ENCODE data around the gene CCDC194. TPM values are rescaled to one million over a fixed set of nuclear protein-coding genes. Genes with fewer than 3 reads are reported as not detected.
"Not testable (repeated sequence)": the region's sequence is repeated elsewhere in the genome, so short reads cannot be mapped to it uniquely, and the experiment has no call there.

CCDC194 gene
- total RNA-seq, 6 experiments from 2014 or later = 0.26 to 1.2 (median 0.36) TPM; not detected in 2

DNA sequence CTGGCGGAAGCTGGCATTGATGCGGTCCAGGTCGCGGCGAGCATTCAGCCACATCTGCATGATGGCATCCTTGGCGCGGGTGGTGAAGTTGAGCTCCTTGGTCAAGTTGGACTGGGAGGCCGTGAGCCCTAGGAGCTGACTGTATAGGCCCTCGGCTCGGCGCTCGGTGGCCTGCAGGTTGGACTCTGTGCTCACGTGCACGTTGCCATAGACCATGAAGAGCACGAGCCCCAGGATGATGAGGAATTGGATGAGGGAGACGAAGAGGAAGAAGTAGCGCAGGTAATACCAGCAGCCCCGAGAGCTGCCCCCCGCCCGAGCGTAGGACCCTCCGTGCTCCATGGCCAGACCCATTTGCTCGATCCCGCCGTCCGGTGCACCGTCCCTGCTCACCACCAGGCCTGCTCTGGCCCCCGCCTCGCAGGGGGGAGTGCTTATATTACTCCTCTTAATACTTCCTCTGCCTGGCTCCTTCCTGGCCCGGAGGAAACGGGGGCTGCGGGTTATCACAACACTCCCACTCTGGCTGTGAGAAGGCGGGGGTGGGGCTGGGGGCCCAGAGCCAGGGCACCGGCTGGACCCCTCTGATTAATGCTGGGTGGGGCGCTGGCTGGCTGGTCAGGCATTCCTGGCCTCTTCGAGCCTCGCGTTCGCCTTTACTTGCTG lies 16.9 kb downstream of the CCDC194 start, which contains the start of gene PLVAP:
Gene PLVAP, minus strand, starts transcription at position 408 of the 666 bp plus-strand sequence. Its CDS starts 54 bp downstream, at position 354.
- ATAC-seq (peak; percentile 65 to 82 (median 76)), DNase-seq (peak; percentile 47 to 56 (median 52))
- WGBS (ENCODE audit: insufficient coverage, low coverage, low lambda C conversion rate, missing lambda C conversion rate) = 33% methylated on average over 5 of the region's 39 CpGs
- Histone ChIP-seq H3K27me3 (no peaks in the 10 kb centered on the region), H3K4me3 (no peak within 1 kb of the TSS), H3K27ac (no peak within 1 kb of the TSS), H3K36me3 (no peaks in the 10 kb centered on the region), H3K4me1 (no peaks in the 10 kb centered on the region), H3K9me3 (no peaks in the 10 kb centered on the region)
- intact Hi-C loops (cut with DNase I) = no loop called here
- TF ChIP-seq, protein P1, sequence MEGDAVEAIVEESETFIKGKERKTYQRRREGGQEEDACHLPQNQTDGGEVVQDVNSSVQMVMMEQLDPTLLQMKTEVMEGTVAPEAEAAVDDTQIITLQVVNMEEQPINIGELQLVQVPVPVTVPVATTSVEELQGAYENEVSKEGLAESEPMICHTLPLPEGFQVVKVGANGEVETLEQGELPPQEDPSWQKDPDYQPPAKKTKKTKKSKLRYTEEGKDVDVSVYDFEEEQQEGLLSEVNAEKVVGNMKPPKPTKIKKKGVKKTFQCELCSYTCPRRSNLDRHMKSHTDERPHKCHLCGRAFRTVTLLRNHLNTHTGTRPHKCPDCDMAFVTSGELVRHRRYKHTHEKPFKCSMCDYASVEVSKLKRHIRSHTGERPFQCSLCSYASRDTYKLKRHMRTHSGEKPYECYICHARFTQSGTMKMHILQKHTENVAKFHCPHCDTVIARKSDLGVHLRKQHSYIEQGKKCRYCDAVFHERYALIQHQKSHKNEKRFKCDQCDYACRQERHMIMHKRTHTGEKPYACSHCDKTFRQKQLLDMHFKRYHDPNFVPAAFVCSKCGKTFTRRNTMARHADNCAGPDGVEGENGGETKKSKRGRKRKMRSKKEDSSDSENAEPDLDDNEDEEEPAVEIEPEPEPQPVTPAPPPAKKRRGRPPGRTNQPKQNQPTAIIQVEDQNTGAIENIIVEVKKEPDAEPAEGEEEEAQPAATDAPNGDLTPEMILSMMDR (IDR thresholded peaks at IDR 0.05) = no peak
- TF ChIP-seq POLR2A (IDR thresholded peaks at IDR 0.05) = no peak

- intact Hi-C loops (cut with DNase I) = no loop called here
- no peaks in the 10 kb centered on the region for H3K4me1 ChIP-seq
These were observed 23.9 kb downstream of the CCDC194 start for GRCh38 chr19:17370026-17370587.

GRCh38 chr19:17365361-17365760 lies 28.6 kb downstream of the CCDC194 start:
- intact Hi-C loops (cut with DNase I) = no loop called here
- DNase-seq (no peak), ATAC-seq (peak in 1 of 4 donors; percentile 19)
- Histone ChIP-seq H3K9me3 (no peaks in the 10 kb centered on the region), H3K36me3 (no peaks in the 10 kb centered on the region), H3K27me3 (no peaks in the 10 kb centered on the region), H3K4me3 (no peak overlapping the region), H3K27ac (no peak overlapping the region), H3K4me1 (no peaks in the 10 kb centered on the region)
- WGBS (ENCODE audit: insufficient coverage, low coverage, low lambda C conversion rate, missing lambda C conversion rate) = 90% methylated on average over 15 of the region's 22 CpGs
- TF ChIP-seq, protein P1 (IDR thresholded peaks at IDR 0.05) = no peak
- no peak for TF ChIP-seq POLR2A (IDR thresholded peaks at IDR 0.05)

More at GRCh38 chr19:17370026-17370587, 23.9 kb downstream of the CCDC194 start:
- Histone ChIP-seq H3K27me3 (no peaks in the 10 kb centered on the region), H3K9me3 (no peaks in the 10 kb centered on the region), H3K27ac (no peak overlapping the region), H3K36me3 (no peaks in the 10 kb centered on the region), H3K4me3 (no peak overlapping the region)
- 20% methylated on average over 7 of the region's 8 CpGs for WGBS (ENCODE audit: insufficient coverage, low coverage, low lambda C conversion rate, missing lambda C conversion rate)
- TF ChIP-seq, protein P1 (IDR thresholded peaks at IDR 0.05) = no peak
- TF ChIP-seq POLR2A (IDR thresholded peaks at IDR 0.05) = no peak
- ATAC-seq = peak; percentile 20 to 57 (median 42)
- DNase-seq = no peak

DNA sequence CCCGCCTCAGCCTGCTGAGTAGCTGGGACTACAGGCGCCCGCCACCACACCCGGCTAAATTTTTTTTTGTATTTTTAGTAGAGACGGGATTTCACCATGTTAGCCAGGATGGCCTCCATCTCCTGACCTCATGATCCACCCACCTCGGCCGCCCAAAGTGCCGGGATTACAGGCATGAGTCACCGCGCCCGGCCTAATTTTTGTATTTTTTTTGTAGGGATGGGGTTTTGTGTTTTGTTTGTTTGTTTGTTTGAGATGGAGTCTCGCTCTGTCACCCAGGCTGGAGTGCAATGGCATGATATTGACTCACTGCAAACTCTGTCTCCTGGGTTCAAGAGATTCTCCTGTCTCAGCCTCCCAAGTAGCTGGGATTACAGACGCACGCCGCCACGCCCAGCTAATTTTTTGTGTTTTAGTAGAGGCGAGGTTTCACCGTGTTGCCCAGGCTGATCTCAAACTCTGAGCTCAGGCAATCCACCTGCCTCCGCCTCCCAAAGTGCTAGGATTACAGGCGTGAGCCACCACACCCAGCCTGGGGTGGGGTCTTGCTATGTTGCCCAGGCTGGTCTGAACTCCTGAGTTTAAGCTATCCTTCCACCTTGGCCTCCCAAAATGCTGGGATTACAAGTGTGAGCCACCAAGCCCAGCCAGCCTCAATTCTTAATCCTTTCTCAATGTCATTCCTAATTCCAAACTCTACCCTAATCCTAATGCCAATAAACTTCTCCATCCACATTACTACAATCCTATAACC lies 30.0 kb downstream of the CCDC194 start:
- DNase-seq; H3K36me3 ChIP-seq; H3K4me3 ChIP-seq; H3K27me3 ChIP-seq; intact Hi-C loops (cut with DNase I); ATAC-seq; H3K27ac ChIP-seq; H3K9me3 ChIP-seq; H3K4me1 ChIP-seq: not testable (repeated sequence)
- WGBS (ENCODE audit: insufficient coverage, low coverage, low lambda C conversion rate, missing lambda C conversion rate) = 84% methylated on average over 19 of the region's 20 CpGs

Data from right lobe of liver (tissue), 6 donors.